ENCODE results near the gene CNR2.

The CNR2 gene

DNA sequence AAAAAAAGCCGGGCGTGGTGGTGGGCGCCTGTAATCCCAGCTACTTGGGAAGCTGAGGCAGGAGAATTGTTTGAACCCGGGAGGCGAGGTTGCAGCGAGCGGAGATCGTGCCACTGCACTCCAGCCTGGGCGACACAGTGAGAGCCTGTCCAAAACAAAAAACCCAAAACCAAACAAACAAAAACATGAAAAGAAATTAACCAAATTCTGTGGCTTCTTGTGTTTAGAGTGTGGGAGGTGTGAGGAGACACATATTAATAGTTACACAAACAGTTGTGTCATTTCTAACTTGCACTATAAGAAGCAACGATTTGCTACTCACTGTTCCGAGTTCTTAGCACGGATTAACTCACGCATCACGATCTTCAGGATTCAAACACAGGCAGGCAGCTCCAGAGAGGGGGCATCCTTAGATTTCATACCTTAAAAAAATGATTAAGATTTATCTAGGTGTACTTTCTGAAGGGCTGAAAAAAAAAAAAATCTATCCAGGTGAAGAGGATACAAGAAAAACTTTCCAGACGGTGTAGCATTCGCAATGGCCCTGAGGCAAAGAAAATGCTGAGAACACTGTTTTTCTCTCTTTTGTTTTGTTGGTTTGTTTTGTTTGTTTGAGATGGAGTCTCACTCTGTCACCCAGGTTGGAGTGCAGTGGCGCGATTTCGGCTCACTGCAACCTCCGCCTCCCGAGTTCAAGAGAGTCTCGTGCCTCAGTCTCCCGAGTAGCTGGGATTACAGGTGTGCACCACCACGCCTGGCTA lies 87.2 kb downstream of the CNR2 start:
- TF ChIP-seq, protein P1, sequence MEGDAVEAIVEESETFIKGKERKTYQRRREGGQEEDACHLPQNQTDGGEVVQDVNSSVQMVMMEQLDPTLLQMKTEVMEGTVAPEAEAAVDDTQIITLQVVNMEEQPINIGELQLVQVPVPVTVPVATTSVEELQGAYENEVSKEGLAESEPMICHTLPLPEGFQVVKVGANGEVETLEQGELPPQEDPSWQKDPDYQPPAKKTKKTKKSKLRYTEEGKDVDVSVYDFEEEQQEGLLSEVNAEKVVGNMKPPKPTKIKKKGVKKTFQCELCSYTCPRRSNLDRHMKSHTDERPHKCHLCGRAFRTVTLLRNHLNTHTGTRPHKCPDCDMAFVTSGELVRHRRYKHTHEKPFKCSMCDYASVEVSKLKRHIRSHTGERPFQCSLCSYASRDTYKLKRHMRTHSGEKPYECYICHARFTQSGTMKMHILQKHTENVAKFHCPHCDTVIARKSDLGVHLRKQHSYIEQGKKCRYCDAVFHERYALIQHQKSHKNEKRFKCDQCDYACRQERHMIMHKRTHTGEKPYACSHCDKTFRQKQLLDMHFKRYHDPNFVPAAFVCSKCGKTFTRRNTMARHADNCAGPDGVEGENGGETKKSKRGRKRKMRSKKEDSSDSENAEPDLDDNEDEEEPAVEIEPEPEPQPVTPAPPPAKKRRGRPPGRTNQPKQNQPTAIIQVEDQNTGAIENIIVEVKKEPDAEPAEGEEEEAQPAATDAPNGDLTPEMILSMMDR (IDR thresholded peaks at IDR 0.05) = no peak

DNA sequence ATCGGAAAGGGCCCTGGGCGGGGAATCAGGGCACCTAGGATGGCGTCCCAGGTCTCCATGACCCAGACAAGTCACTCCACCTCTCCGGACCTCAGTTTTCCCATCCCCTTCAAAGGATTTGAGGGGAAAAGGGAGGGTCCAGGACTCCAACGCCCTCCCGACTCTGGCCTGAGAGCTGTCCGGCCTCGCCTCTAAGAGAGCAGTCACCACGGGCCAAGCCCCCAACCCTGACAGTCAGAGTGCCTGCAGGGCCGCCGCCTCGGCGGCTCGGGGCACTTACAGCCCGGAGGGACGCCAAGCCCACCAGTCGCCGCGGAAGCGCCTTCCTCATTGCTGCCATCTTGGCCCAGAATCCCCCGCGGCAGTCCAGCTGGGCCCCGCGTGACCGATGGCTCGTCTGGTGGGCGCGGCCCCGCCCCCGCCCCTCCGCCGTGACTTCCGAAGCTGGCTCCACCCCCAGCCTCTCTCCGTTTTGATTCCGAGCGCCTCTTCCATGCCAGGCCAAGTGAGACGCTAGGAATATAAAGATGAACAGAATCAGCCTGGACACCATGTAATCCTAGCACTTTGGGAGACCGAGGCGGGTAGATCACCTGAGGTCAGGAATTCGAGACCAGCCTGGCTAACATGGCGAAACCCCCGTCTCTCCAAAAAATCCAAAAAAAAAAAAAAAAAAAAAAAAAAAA lies 87.9 kb downstream of the CNR2 start, which contains the start of gene HMGCL:
Gene HMGCL, minus strand, starts transcription at position 354 of the 686 bp plus-strand sequence. Its CDS starts 14 bp downstream, at position 340.
- TF ChIP-seq, protein P1 (IDR thresholded peaks at IDR 0.05) = no peak

DNA sequence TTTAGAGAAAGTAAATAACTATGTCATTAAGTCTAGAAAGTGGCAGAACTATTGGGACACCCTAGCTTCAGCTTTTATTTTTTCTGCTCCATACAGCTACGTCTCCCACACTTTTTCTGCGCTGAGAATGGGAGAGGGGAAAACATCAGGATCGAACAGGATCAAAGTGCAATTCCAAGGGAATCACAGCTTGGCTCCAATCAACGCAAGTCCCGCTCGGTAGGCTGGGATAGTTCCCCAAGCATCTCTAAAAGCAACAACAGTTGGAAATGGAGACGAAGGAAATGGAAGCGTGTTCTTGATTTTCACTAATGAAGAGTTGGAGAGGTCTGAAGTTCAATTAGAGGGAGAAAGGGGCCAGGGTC lies 88.5 kb downstream of the CNR2 start:
- TF ChIP-seq, protein P1 (IDR thresholded peaks at IDR 0.05) = no peak

DNA sequence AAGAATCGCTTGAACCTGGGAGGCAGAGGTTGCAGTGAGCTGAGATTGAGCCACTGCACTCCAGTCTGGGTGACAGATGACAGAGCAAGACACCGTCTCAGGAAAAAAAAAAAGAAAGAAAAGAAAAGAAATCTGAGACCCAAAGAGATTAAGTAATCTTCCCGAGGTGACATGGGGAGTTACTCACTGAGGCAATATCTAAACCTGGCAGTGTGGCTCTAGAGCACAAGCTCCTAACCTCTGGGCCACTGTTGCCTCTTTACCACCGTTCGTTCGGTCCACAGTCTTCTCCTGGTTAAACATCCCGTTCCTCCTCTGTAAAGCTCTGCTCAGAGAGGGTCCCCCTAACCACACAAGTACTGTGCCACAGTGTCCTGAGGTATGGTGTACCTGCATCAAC lies 89.4 kb downstream of the CNR2 start:
- TF ChIP-seq, protein P1 (IDR thresholded peaks at IDR 0.05) = no peak

All from LNCAP (cell line).